ENCODE results near the gene RRAGC.
"Not testable (repeated sequence)": the region's sequence is repeated elsewhere in the genome, so short reads cannot be mapped to it uniquely, and the experiment has no call there.

Gene RRAGC

GRCh38 chr1:38852780-38853179, 6.8 kb downstream of the RRAGC start:
- no peak overlapping the region for H3K27ac ChIP-seq
- DNase-seq = no peak
- H3K4me3 ChIP-seq (ENCODE audit: low read depth, low read length) = no peak overlapping the region
- no peaks in the 10 kb centered on the region for H3K9me3 ChIP-seq (ENCODE audit: severe bottlenecking)
- peaks cover 50% of the 10 kb centered on the region for H3K36me3 ChIP-seq
- TF ChIP-seq CTCF (IDR thresholded peaks at IDR 0.05; ENCODE audit: low read depth, low read length) = no peak
- H3K27me3 ChIP-seq (ENCODE audit: insufficient read depth, low read depth, severe bottlenecking) = no peaks in the 10 kb centered on the region

- Histone ChIP-seq H3K9me3 (ENCODE audit: severe bottlenecking) (no peaks in the 10 kb centered on the region), H3K27me3 (ENCODE audit: insufficient read depth, low read depth, severe bottlenecking) (no peaks in the 10 kb centered on the region), H3K4me3 (ENCODE audit: low read depth, low read length) (no peak overlapping the region), H3K36me3 (peaks cover 51% of the 10 kb centered on the region), H3K27ac (no peak overlapping the region)
- no peak for TF ChIP-seq CTCF (IDR thresholded peaks at IDR 0.05; ENCODE audit: low read depth, low read length)
- no peak for DNase-seq
These were observed 11.5 kb downstream of the RRAGC start for GRCh38 chr1:38848071-38848470.

GRCh38 chr1:38846210-38846609, 13.4 kb downstream of the RRAGC start:
- H3K4me3 ChIP-seq (ENCODE audit: low read depth, low read length) = no peak overlapping the region
- H3K9me3 ChIP-seq (ENCODE audit: severe bottlenecking) = no peaks in the 10 kb centered on the region
- TF ChIP-seq CTCF (IDR thresholded peaks at IDR 0.05; ENCODE audit: low read depth, low read length) = no peak
- peaks cover 48% of the 10 kb centered on the region for H3K36me3 ChIP-seq
- no peak overlapping the region for H3K27ac ChIP-seq
- DNase-seq = no peak
- H3K27me3 ChIP-seq (ENCODE audit: insufficient read depth, low read depth, severe bottlenecking) = no peaks in the 10 kb centered on the region

GRCh38 chr1:38845088-38845487, 14.5 kb downstream of the RRAGC start:
- H3K36me3 ChIP-seq = peaks cover 44% of the 10 kb centered on the region
- H3K9me3 ChIP-seq (ENCODE audit: severe bottlenecking); H3K27me3 ChIP-seq (ENCODE audit: insufficient read depth, low read depth, severe bottlenecking); H3K27ac ChIP-seq; H3K4me3 ChIP-seq (ENCODE audit: low read depth, low read length); DNase-seq: not testable (repeated sequence)

- Histone ChIP-seq H3K27ac (no peak overlapping the region), H3K27me3 (ENCODE audit: insufficient read depth, low read depth, severe bottlenecking) (no peaks in the 10 kb centered on the region), H3K4me3 (ENCODE audit: low read depth, low read length) (no peak overlapping the region), H3K9me3 (ENCODE audit: severe bottlenecking) (no peaks in the 10 kb centered on the region), H3K36me3 (peaks cover 27% of the 10 kb centered on the region)
- TF ChIP-seq CTCF (IDR thresholded peaks at IDR 0.05; ENCODE audit: low read depth, low read length) = no peak
- no peak for DNase-seq
These were observed 19.3 kb downstream of the RRAGC start for GRCh38 chr1:38840281-38840680.

GRCh38 chr1:38839363-38839762, 20.2 kb downstream of the RRAGC start:
- Histone ChIP-seq H3K4me3 (ENCODE audit: low read depth, low read length) (no peak overlapping the region), H3K27me3 (ENCODE audit: insufficient read depth, low read depth, severe bottlenecking) (no peaks in the 10 kb centered on the region), H3K27ac (no peak overlapping the region), H3K9me3 (ENCODE audit: severe bottlenecking) (no peaks in the 10 kb centered on the region), H3K36me3 (peaks cover 21% of the 10 kb centered on the region)
- no peak for TF ChIP-seq CTCF (IDR thresholded peaks at IDR 0.05; ENCODE audit: low read depth, low read length)
- DNase-seq = no peak

- not testable (repeated sequence) for DNase-seq; H3K9me3 ChIP-seq (ENCODE audit: severe bottlenecking)
- peaks cover 14% of the 10 kb centered on the region for H3K36me3 ChIP-seq
These were observed 23.3 kb downstream of the RRAGC start for GRCh38 chr1:38836316-38836715.

More at GRCh38 chr1:38836316-38836715, 23.3 kb downstream of the RRAGC start:
- H3K4me3 ChIP-seq (ENCODE audit: low read depth, low read length); H3K27ac ChIP-seq; H3K27me3 ChIP-seq (ENCODE audit: insufficient read depth, low read depth, severe bottlenecking): not testable (repeated sequence)

All from WERI-Rb-1 (cell line).